Naive thymus-derived CD4-positive, alpha-beta T cell (primary cell): ENCODE data around the gene ASIC2. TPM values are rescaled to one million over a fixed set of nuclear protein-coding genes. Genes with fewer than 3 reads are reported as not detected.

Source experiments
- ATAC-seq: fragments of 150-1000 bp; cut with Tn5 transposase; 2 replicates; pipeline ENCODE4 v1.10.0; 2021; ENCODE audit warnings: mild to moderate bottlenecking, moderate library complexity
- CTCF ChIA-PET: fragments of 350-600 bp; sonication (Branson Sonifier 250); formaldehyde crosslinking; loops from one replicate; lab custom pipeline; 2021; ENCODE audit warnings: antibody characterized with exemption; lab: Charles Lee
- POLR2A ChIA-PET: fragments of 350-600 bp; sonication (Branson Sonifier 250); formaldehyde crosslinking; loops from one replicate; lab custom pipeline; 2021; ENCODE audit warnings: antibody characterized with exemption, inconsistent platforms; lab: Charles Lee
- DNase-seq, 9 donors: peaks; one replicate each; pipeline versions ENCODE4 v3.0.0 to v3.0.0-alpha.2; 2020 to 2022; ENCODE audit warnings: mixed read lengths in 1 of 9
- H3K27ac ChIP-seq: one replicate; pipeline ENCODE4 v1.7.0; 2013; ENCODE audit warnings: mild to moderate bottlenecking, low read depth, low read length, moderate library complexity
- H3K27me3 ChIP-seq, 2 donors: one replicate each; pipeline ENCODE4 v1.7.0; 2013; ENCODE audit warnings: low read length in 2 of 2, mild to moderate bottlenecking in 2 of 2, moderate library complexity in 2 of 2; ENCODE audit not compliant: control insufficient read depth in 2 of 2, insufficient read depth in 2 of 2
- H3K36me3 ChIP-seq, 3 experiments: 1 replicate in 2 of 3; 2 replicates in 1 of 3; pipeline ENCODE4 v1.7.0; 2013; ENCODE audit warnings: low read length in 3 of 3, mild to moderate bottlenecking in 3 of 3, moderate library complexity in 1 of 3; ENCODE audit not compliant: insufficient read depth in 3 of 3, control insufficient read depth in 2 of 3
- H3K4me1 ChIP-seq, 2 donors: one replicate each; pipeline ENCODE4 v1.7.0; 2013; ENCODE audit warnings: low read length in 2 of 2, mild to moderate bottlenecking in 2 of 2, moderate library complexity in 1 of 2; ENCODE audit not compliant: control insufficient read depth in 2 of 2, insufficient read depth in 2 of 2
- H3K4me3 ChIP-seq: 2 replicates; pipeline ENCODE4 v1.7.0; 2013; ENCODE audit warnings: mild to moderate bottlenecking, low read length
- H3K9me3 ChIP-seq, 3 experiments: 1 replicate in 2 of 3; 2 replicates in 1 of 3; pipeline ENCODE4 v1.7.0; 2013; ENCODE audit warnings: low read length in 3 of 3; ENCODE audit not compliant: control insufficient read depth in 2 of 3
- H3K27ac Mint-ChIP-seq, 9 donors: one replicate each; pipeline ENCODE4 v1.8.0; 2020 to 2022; ENCODE audit warnings: mixed read lengths in 9 of 9, mild to moderate bottlenecking in 8 of 9, moderate library complexity in 5 of 9, inconsistent platforms in 2 of 9
- H3K27me3 Mint-ChIP-seq, 5 donors: one replicate each; pipeline ENCODE4 v1.8.0; 2021 to 2022; ENCODE audit warnings: mixed read lengths in 5 of 5, mild to moderate bottlenecking in 1 of 5
- H3K36me3 Mint-ChIP-seq, 5 donors: one replicate each; pipeline ENCODE4 v1.8.0; 2020 to 2022; ENCODE audit warnings: mixed read lengths in 5 of 5, mild to moderate bottlenecking in 3 of 5, inconsistent platforms in 1 of 5
- H3K4me1 Mint-ChIP-seq, 7 donors: one replicate each; pipeline ENCODE4 v1.8.0; 2020 to 2022; ENCODE audit warnings: mixed read lengths in 7 of 7, mild to moderate bottlenecking in 3 of 7, inconsistent platforms in 1 of 7
- H3K4me3 Mint-ChIP-seq, 10 donors: one replicate each; pipeline ENCODE4 v1.8.0; 2020 to 2022; ENCODE audit warnings: mild to moderate bottlenecking in 10 of 10, mixed read lengths in 10 of 10, moderate library complexity in 6 of 10, inconsistent platforms in 2 of 10
- H3K9me3 Mint-ChIP-seq, 11 donors: one replicate each; pipeline ENCODE4 v1.8.0; 2020 to 2022; ENCODE audit warnings: mixed read lengths in 11 of 11, mild to moderate bottlenecking in 4 of 11, inconsistent platforms in 1 of 11, moderate library complexity in 1 of 11
- intact Hi-C, 2 donors: fragments of 100-400 bp; cut with micrococcal nuclease; formaldehyde crosslinking; loops; one replicate each; pipeline ENCODE4 v1.15.1; 2023
- polyA plus RNA-seq, 2 donors: library from polyadenylated mRNA; unstranded; fragments of 300-500 nt; fragmentation: Illumina TruSeq; gene quantifications; one replicate each; pipeline ENCODE4 v1.2.3, GENCODE V29; 2021
- total RNA-seq, 6 experiments: library from RNA in 5 of 6; stranded (reverse) in 5 of 6; gene quantifications; 1 replicate in 5 of 6; 2 replicates in 1 of 6; pipeline ENCODE4 v1.2.3 and lab custom pipeline; 2021 to 2026

The ASIC2 gene
- total and polyA plus RNA-seq, 7 experiments from 2014 or later: not detected

DNA sequence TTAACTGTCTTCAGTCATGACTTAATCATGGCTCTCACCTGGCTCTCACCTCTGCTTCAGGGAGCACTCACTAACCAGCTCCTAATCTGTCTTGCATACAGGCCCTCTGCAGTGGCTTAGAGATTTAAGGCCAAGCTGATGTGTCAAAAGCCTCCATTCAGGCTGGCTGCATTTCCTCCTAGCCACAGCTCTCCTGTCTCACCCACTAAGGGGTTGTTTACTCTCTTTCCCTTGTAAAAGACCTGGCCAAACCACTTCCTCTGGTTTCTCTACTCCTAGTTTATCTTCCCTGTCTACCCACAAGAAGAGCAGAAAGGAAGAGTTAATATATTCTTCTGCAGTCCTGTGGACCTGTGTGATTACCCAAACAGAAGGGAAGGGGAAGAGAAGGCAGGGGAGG lies 9.3 kb upstream of the ASIC2 start:
- no peak overlapping the region for H3K4me3 Mint-ChIP-seq

DNA sequence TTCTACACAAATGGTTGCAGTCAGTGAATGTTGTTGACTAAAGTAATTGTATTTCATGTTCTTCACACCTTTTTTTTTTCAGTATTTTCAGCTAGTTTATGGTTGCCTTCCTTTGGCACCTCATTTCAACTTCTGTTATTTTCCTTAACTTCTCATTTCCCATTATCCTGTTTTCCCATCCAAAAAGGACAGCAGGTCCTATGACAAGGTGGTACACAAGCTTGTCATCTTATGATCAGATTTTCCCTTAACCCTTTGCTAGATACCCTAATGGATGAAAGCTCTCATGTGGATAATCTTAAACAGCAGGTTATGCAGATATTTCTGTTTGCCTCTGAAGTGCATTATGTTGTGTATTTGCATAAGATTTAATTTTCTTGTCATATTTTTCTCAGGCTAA lies 7.1 kb upstream of the ASIC2 start:
- Mint-ChIP-seq H3K4me3 (no peak overlapping the region), H3K27me3 (peaks cover 12 to 43% (median 36%) of the 10 kb centered on the region in 5 donors), H3K27ac (no peak overlapping the region), H3K4me1 (peaks cover 0 to 19% (median 9%) of the 10 kb centered on the region in 7 donors), H3K9me3 (peaks cover 0 to 10% (median 6%) of the 10 kb centered on the region in 11 donors), H3K36me3 (peaks cover 0 to 9% (median 0%) of the 10 kb centered on the region in 5 donors)
- DNase-seq: no peak
- Histone ChIP-seq H3K9me3 (no peaks in the 10 kb centered on the region), H3K4me3 (no peak overlapping the region), H3K27ac (no peak overlapping the region), H3K4me1 (no peaks in the 10 kb centered on the region), H3K36me3 (no peaks in the 10 kb centered on the region), H3K27me3 (no peaks in the 10 kb centered on the region)
- CTCF ChIA-PET: no interaction called here
- POLR2A ChIA-PET: no interaction called here
- no peak for ATAC-seq
- intact Hi-C loops: no loop called here

More for the DNA sequence above, 9.3 kb upstream of the ASIC2 start:
- no peak for ATAC-seq
- intact Hi-C loops: no loop called here
- POLR2A ChIA-PET: no interaction called here
- peaks cover 0 to 10% (median 6%) of the 10 kb centered on the region in 11 donors for H3K9me3 Mint-ChIP-seq
- H3K4me1 Mint-ChIP-seq: peaks cover 0 to 19% (median 9%) of the 10 kb centered on the region in 7 donors
- H3K27ac ChIP-seq: no peak overlapping the region
- H3K4me1 ChIP-seq: no peaks in the 10 kb centered on the region
- no peaks in the 10 kb centered on the region for H3K36me3 ChIP-seq
- peaks cover 10 to 50% (median 26%) of the 10 kb centered on the region in 5 donors for H3K27me3 Mint-ChIP-seq
- H3K36me3 Mint-ChIP-seq: peaks cover 0 to 9% (median 0%) of the 10 kb centered on the region in 5 donors
- no peak overlapping the region for H3K4me3 ChIP-seq
- H3K9me3 ChIP-seq: no peaks in the 10 kb centered on the region
- H3K27ac Mint-ChIP-seq: no peak overlapping the region
- H3K27me3 ChIP-seq: no peaks in the 10 kb centered on the region
- no peak for DNase-seq
- CTCF ChIA-PET: no interaction called here

DNA sequence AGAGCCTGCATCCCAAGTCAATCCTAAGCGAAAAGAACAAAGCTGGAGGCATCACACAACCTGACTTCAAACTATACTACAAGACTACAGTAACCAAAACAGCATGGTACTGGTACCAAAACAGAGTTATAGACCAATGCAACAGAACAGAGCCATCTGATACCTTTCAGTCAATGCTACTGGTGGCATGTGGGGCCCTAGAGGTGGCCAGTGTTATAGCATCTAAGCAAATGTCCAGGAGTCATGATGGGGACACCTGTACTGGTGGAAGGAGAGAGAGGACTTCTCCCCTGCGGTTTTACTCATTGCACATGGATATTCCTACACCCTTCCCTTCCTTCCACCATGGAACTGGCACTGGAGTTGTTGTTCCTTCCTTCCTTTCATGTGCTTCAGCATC lies 6.0 kb upstream of the ASIC2 start:
- intact Hi-C loops: no loop called here
- Mint-ChIP-seq H3K9me3 (peaks cover 0 to 10% (median 6%) of the 10 kb centered on the region in 11 donors), H3K27ac (no peak overlapping the region), H3K36me3 (peaks cover 0 to 9% (median 0%) of the 10 kb centered on the region in 5 donors), H3K4me1 (peaks cover 0 to 19% (median 10%) of the 10 kb centered on the region in 7 donors), H3K27me3 (peaks cover 18 to 45% (median 40%) of the 10 kb centered on the region in 5 donors), H3K4me3 (no peak overlapping the region)
- no peaks in the 10 kb centered on the region for H3K9me3 ChIP-seq
- no peaks in the 10 kb centered on the region for H3K36me3 ChIP-seq
- H3K4me1 ChIP-seq: no peaks in the 10 kb centered on the region
- ChIA-PET POLR2A (no interaction called here), CTCF (no interaction called here)
- DNase-seq (no peak), ATAC-seq (no peak)
- peaks cover 0 to 6% of the 10 kb centered on the region in 2 donors for H3K27me3 ChIP-seq
- no peak overlapping the region for H3K4me3 ChIP-seq
- no peak overlapping the region for H3K27ac ChIP-seq

DNA sequence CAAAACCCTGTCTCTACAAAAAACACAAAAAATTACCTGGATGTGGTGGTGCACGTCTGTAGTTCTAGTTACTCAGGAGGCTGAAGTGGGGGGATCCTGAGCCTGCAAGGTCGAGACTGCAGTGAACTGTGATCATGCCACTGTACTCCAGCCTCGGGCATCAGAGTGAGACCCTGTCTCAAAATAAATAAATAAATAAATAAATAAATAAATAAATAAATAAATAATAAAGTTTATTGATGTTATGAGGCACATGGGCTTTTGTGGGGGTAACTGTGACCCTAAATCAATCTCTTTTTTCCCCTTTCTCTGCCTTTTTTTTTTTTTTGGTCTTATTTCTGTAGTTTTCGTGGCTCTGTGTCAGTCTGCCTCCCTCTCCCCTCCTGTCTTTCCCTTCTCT lies 4.5 kb upstream of the ASIC2 start:
- intact Hi-C loops: no loop called here
- H3K4me3 Mint-ChIP-seq: no peak overlapping the region
- CTCF ChIA-PET: no interaction called here

DNA sequence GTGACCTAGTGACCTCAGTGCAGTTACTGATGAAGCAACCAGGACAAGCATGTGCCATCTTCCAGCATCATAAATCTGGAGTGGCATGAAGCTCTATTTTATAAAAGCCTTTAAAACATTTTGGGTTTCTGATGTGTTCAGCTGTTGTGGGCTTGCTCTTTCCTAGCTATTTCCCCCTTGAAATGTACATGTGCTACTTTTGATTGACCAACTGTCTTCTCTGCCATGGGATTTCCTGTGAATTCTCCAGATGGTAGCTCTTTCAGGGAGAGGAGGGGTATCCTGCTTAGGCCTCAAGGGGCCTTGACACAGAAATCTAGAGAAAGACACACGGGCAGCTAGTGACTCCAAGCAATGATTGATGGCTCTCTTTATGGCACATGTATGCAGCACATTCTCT lies 1.9 kb upstream of the ASIC2 start:
- Histone ChIP-seq H3K27me3 (peaks cover 0 to 6% of the 10 kb centered on the region in 2 donors), H3K36me3 (no peaks in the 10 kb centered on the region), H3K4me1 (no peaks in the 10 kb centered on the region), H3K27ac (no peak overlapping the region), H3K9me3 (no peaks in the 10 kb centered on the region), H3K4me3 (no peak overlapping the region)
- Mint-ChIP-seq H3K27ac (no peak overlapping the region), H3K4me3 (no peak overlapping the region), H3K4me1 (peaks cover 3 to 15% (median 10%) of the 10 kb centered on the region in 7 donors), H3K27me3 (peaks cover 44 to 50% (median 44%) of the 10 kb centered on the region in 5 donors), H3K9me3 (peaks cover 0 to 8% (median 4%) of the 10 kb centered on the region in 11 donors), H3K36me3 (peaks cover 0 to 10% (median 0%) of the 10 kb centered on the region in 5 donors)
- ChIA-PET POLR2A (no interaction called here), CTCF (no interaction called here)
- ATAC-seq (no peak), DNase-seq (no peak)
- intact Hi-C loops: no loop called here

More for the DNA sequence above, 4.5 kb upstream of the ASIC2 start:
- Histone ChIP-seq H3K27me3 (peaks cover 0 to 6% of the 10 kb centered on the region in 2 donors), H3K36me3 (no peaks in the 10 kb centered on the region), H3K27ac (no peak overlapping the region), H3K9me3 (no peaks in the 10 kb centered on the region), H3K4me3 (no peak overlapping the region), H3K4me1 (no peaks in the 10 kb centered on the region)
- Mint-ChIP-seq H3K4me1 (peaks cover 0 to 10% (median 2%) of the 10 kb centered on the region in 7 donors), H3K27ac (no peak overlapping the region), H3K9me3 (peaks cover 0 to 11% (median 6%) of the 10 kb centered on the region in 11 donors), H3K36me3 (peaks cover 0 to 15% (median 0%) of the 10 kb centered on the region in 5 donors), H3K27me3 (peaks cover 28 to 42% (median 39%) of the 10 kb centered on the region in 5 donors)
- ATAC-seq: no peak
- no peak for DNase-seq
- POLR2A ChIA-PET: no interaction called here

DNA sequence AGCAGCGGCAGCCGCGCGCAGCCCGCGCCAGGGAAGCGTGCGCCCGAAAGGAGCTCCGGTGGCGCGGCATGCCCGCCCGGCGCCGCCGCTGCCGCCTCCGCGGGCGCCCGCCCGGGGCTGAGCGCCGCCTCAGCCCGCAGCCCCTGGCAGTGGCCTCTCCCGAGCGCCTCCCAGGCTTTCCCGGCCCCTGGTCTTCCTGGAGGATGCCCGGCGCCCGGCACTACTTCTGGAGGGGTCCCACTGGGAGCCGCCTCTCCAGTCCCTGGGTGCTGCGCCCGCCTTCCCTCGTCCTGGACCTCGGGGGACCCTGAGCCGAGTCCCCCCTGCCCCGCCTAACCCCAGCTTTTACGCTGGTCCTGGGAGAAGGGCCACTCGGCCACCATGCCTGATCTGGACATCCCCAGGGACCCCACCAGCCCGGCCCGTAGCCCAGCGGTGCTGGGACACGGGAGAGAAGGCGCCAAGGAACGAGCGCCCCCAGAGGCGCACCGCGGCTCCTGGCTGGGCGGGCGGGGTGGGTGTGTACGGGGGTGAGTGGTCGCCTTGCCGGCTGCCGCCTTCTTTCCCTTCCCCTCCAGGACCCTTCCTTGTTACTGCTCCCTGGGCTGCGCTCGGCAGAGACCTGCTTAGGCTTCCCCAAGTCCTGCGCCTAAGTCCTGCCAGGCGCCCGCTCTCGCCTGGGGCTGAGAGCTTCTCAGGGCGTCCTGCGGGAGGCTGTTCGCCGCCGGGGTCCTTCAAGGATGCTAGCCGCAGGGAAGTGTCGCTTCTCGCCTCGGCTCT lies 704 bp downstream of the ASIC2 start:
- Mint-ChIP-seq H3K4me3 (peak overlapping the region in 1 of 10 donors; percentile 63), H3K4me1 (peaks cover 3 to 15% (median 10%) of the 10 kb centered on the region in 7 donors), H3K9me3 (peaks cover 0 to 4% (median 0%) of the 10 kb centered on the region in 11 donors), H3K27ac (no peak overlapping the region), H3K27me3 (peaks cover 55 to 64% (median 59%) of the 10 kb centered on the region in 5 donors), H3K36me3 (peaks cover 0 to 6% (median 0%) of the 10 kb centered on the region in 5 donors)
- intact Hi-C loops: no loop called here
- no peak overlapping the region for H3K27ac ChIP-seq
- ATAC-seq (no peak), DNase-seq (no peak)
- H3K36me3 ChIP-seq: no peaks in the 10 kb centered on the region
- peaks cover 0 to 6% of the 10 kb centered on the region in 2 donors for H3K27me3 ChIP-seq
- H3K4me1 ChIP-seq: no peaks in the 10 kb centered on the region
- no peaks in the 10 kb centered on the region for H3K9me3 ChIP-seq
- ChIA-PET CTCF (no interaction called here), POLR2A (no interaction called here)
- H3K4me3 ChIP-seq: no peak overlapping the region
